ENCODE data around the gene APOBEC3G. TPM values are rescaled to one million over a fixed set of nuclear protein-coding genes. Genes with fewer than 3 reads are reported as not detected.

APOBEC3G gene
- total and polyA plus RNA-seq, 10 of the 15 experiments (the other 5 are each of a cell fraction or from before 2014, with no cell fraction given), result 103 to 232 (median 152) TPM

- TF ChIP-seq HSF1 (IDR thresholded peaks at IDR 0.05; ENCODE audit: low read depth, low read length) (no peak), EZH2 (IDR thresholded peaks at IDR 0.05; ENCODE audit: borderline replicate concordance, control insufficient read depth, low read depth, low read length) (no peak), RBBP5 (conservative IDR thresholded peaks at IDR 0.05) (no peak), WRNIP1 (IDR thresholded peaks at IDR 0.05; ENCODE audit: borderline replicate concordance, low read depth, low read length) (no peak), TAF1 (IDR thresholded peaks at IDR 0.05; ENCODE audit: borderline replicate concordance, low read depth, low read length) (no peak), ETV6 (conservative IDR thresholded peaks at IDR 0.05 in 1 of 2, IDR thresholded peaks at IDR 0.05 in 1 of 2; ENCODE audit: borderline replicate concordance in 1 of 2, low read depth in 1 of 2) (0 out of 4 replicates have a peak, but pooled peaks of 1 of the 2 experiments have one; percentile 41), SMAD5 (IDR thresholded peaks at IDR 0.05; ENCODE audit: low read depth) (no peak), POU2F2 (IDR thresholded peaks at IDR 0.05; ENCODE audit: borderline replicate concordance, low read depth, low read length) (peak; percentile 53; the same call in 2 of the 3 replicates), SREBF1 (IDR thresholded peaks at IDR 0.05; ENCODE audit: low read length) (no peak), PML (IDR thresholded peaks at IDR 0.05; ENCODE audit: low read length) (no peak), MLLT1 (IDR thresholded peaks at IDR 0.05) (peak; percentile 46; the same call in 1 of the 2 replicates), CBFB (IDR thresholded peaks at IDR 0.05; ENCODE audit: low read depth) (peak; percentile 54; the same call in 1 of the 2 replicates), BHLHE40 (IDR thresholded peaks at IDR 0.05; ENCODE audit: borderline replicate concordance in 1 of 2, low read depth in 2 of 2, low read length in 1 of 2) (peak; percentile 70 to 76; a peak in 3 of 4 replicates), SIX5 (IDR thresholded peaks at IDR 0.05; ENCODE audit: low read depth, low read length, severe bottlenecking) (no peak), YBX1 (IDR thresholded peaks at IDR 0.05) (no peak), ASH2L (IDR thresholded peaks at IDR 0.05; ENCODE audit: borderline replicate concordance, low read depth) (0 out of 2 replicates have a peak, but pooled peaks have one; percentile 20), BCLAF1 (IDR thresholded peaks at IDR 0.05) (no peak), RB1 (IDR thresholded peaks at IDR 0.05; ENCODE audit: borderline replicate concordance) (no peak), SREBF2 (IDR thresholded peaks at IDR 0.05; ENCODE audit: low read length) (no peak), KDM1A (IDR thresholded peaks at IDR 0.05; ENCODE audit: borderline replicate concordance) (no peak), PAX8 (IDR thresholded peaks at IDR 0.05) (no peak), HDGF (IDR thresholded peaks at IDR 0.05) (no peak), USF1 (IDR thresholded peaks at IDR 0.05; ENCODE audit: borderline replicate concordance, extremely low read length, insufficient read depth, low read depth, low read length) (no peak), EP300 (IDR thresholded peaks at IDR 0.05; ENCODE audit: borderline replicate concordance in 1 of 2, control insufficient read depth in 1 of 2, low read depth in 2 of 2, low read length in 2 of 2) (peak; percentile 82 to 95)
Observed at GRCh38 chr22:39117585-39118191, 40.6 kb downstream of the APOBEC3G start (continued).
